Measurements from ENCODE around the gene ADGRA1. TPM values are rescaled to one million over a fixed set of nuclear protein-coding genes. Genes with fewer than 3 reads are reported as not detected.

ADGRA1 gene
- total and polyA plus RNA-seq, 2 donors (not counting 3 experiments of a cell fraction or from before 2014, with no cell fraction given) = not detected

GRCh38 chr10:133102415-133103095 lies 14.8 kb downstream of the ADGRA1 start:
- CTCF ChIA-PET = no interaction called here

More at GRCh38 chr10:133102415-133103095, 14.8 kb downstream of the ADGRA1 start:
- no peaks in the 10 kb centered on the region for H4K20me1 ChIP-seq (replicated peaks; ENCODE audit: control insufficient read depth, extremely low read depth, insufficient read depth, low read length)
- no peaks in the 10 kb centered on the region for H3K79me2 ChIP-seq (ENCODE audit: control insufficient read depth, insufficient read depth, low read length)
- POLR2A ChIA-PET = no interaction called here
- FAIRE-seq (no peak), DNase-seq (ENCODE audit: low read depth, low spot score) (no peak)
- H3K4me1 ChIP-seq (ENCODE audit: control insufficient read depth, extremely low read depth, insufficient read depth, low read length) = no peaks in the 10 kb centered on the region
- H2AFZ ChIP-seq (ENCODE audit: low read depth, low read length) = no peak overlapping the region
- H3K36me3 ChIP-seq (ENCODE audit: control insufficient read depth in 2 of 2, extremely low read depth in 1 of 2, insufficient read depth in 2 of 2, low read length in 2 of 2) = no peaks in the 10 kb centered on the region
- intact Hi-C loops (cut with micrococcal nuclease) = no loop called here
- no peaks in the 10 kb centered on the region for H3K27me3 ChIP-seq (ENCODE audit: control insufficient read depth in 2 of 2, insufficient read depth in 2 of 2, low read length in 2 of 2)
- no peak overlapping the region for H3K27ac ChIP-seq (ENCODE audit: insufficient read depth, low read depth, low read length)
- no peak for TF ChIP-seq MYC (IDR thresholded peaks at IDR 0.05; ENCODE audit: low read depth, low read length)
- TF ChIP-seq FOS (IDR thresholded peaks at IDR 0.05; ENCODE audit: borderline replicate concordance, insufficient read depth, low read length) = no peak
- no peak for TF ChIP-seq POLR2AphosphoS5 (IDR thresholded peaks at IDR 0.05; ENCODE audit: insufficient read depth, low read depth, low read length)
- TF ChIP-seq MAX (IDR thresholded peaks at IDR 0.05; ENCODE audit: insufficient read depth, insufficient read length) = no peak
- no peak for TF ChIP-seq CTCF (IDR thresholded peaks at IDR 0.05; ENCODE audit: extremely low read depth in 1 of 2, insufficient read depth in 1 of 2, low read depth in 1 of 2, low read length in 2 of 2)
- TF ChIP-seq GATA2 (IDR thresholded peaks at IDR 0.05; ENCODE audit: insufficient read depth, insufficient read length, low read depth, low read length) = no peak
- TF ChIP-seq EZH2 (IDR thresholded peaks at IDR 0.05; ENCODE audit: borderline replicate concordance, low read depth, low read length, severe bottlenecking) = no peak
- TF ChIP-seq POLR2A (IDR thresholded peaks at IDR 0.05; ENCODE audit: low read depth, low read length) = no peak
- no peak for TF ChIP-seq JUN (IDR thresholded peaks at IDR 0.05; ENCODE audit: borderline replicate concordance, insufficient read depth, insufficient read length, low read depth)
- no peaks in the 10 kb centered on the region for H3K9me1 ChIP-seq (replicated peaks; ENCODE audit: control insufficient read depth, extremely low read depth, insufficient read depth, low read length)
- H3K4me2 ChIP-seq (ENCODE audit: insufficient read depth, low read length) = no peak overlapping the region
- no peak overlapping the region for H3K4me3 ChIP-seq (replicated peaks in 1 of 3; ENCODE audit: insufficient read depth in 1 of 3, low read depth in 1 of 3, low read length in 3 of 3)
- H3K9ac ChIP-seq (replicated peaks; ENCODE audit: extremely low read depth, insufficient read depth, low read length) = no peak overlapping the region
- no TSS peak for BruUV-seq (replicated peaks)
- peaks cover 2% of the 10 kb centered on the region for H3K9me3 ChIP-seq (replicated peaks; ENCODE audit: control insufficient read depth, insufficient read depth, low read length)
- dilution Hi-C loops (cut with MboI; ENCODE audit: extremely low pct_ligation_motif_present, low sequenced_read_pairs) = no loop called here
